K562 (cell line): ENCODE measurements around the gene BBC3. TPM values are rescaled to one million over a fixed set of nuclear protein-coding genes. Genes with fewer than 3 reads are reported as not detected.

Experiments
- ATF1 ChIP-seq, 2 experiments: fragments of 450-650 bp in 1 of 2; IDR thresholded peaks; 2 replicates each; pipeline ENCODE4 v1.6.1; 2016; ENCODE audit warnings: missing compliant biosample characterization in 1 of 2, missing genetic modification characterization in 1 of 2
- C11orf30 ChIP-seq: fragments of 450-650 bp; IDR thresholded peaks from 2 replicates; pipeline ENCODE4 v1.6.1; 2016; ENCODE audit warnings: low read depth, mild to moderate bottlenecking
- CGGBP1 ChIP-seq: fragments of 250-450 bp; sonication (Bioruptor Pico); IDR thresholded peaks from 2 replicates; pipeline ENCODE4 v1.9.0; 2021; ENCODE audit warnings: mild to moderate bottlenecking
- CREB1 ChIP-seq, 2 experiments: sonication (generic) in 1 of 2; formaldehyde crosslinking in 1 of 2; IDR thresholded peaks; 2 replicates each; pipeline versions ENCODE4 v1.6.1 to v1.8.0; 2012 to 2022; ENCODE audit warnings: inconsistent platforms in 1 of 2, mild to moderate bottlenecking in 1 of 2, missing genetic modification reagents in 1 of 2, moderate library complexity in 1 of 2
- E2F3 ChIP-seq: fragments of 250-450 bp; sonication (Bioruptor Pico); IDR thresholded peaks from 2 replicates; pipeline ENCODE4 v1.4.0; 2020; ENCODE audit warnings: mild to moderate bottlenecking
- ELF2 ChIP-seq: fragments of 250-450 bp; sonication (Bioruptor Pico); IDR thresholded peaks from 2 replicates; pipeline ENCODE4 v1.5.0; 2021; ENCODE audit warnings: mild to moderate bottlenecking
- ETV1 ChIP-seq: fragments of 450-650 bp; conservative IDR thresholded peaks from 2 replicates; pipeline ENCODE4 v1.6.1; 2016; ENCODE audit warnings: missing genetic modification characterization, control low read depth, low read depth, missing compliant biosample characterization
- FOXJ2 ChIP-seq: fragments of 200-800 bp; sonication (Bioruptor generic); IDR thresholded peaks from 2 replicates; pipeline ENCODE4 v1.6.1; 2016; ENCODE audit warnings: missing genetic modification characterization, missing compliant biosample characterization
- GABPA ChIP-seq: fragments of 200-800 bp; sonication (Bioruptor generic); conservative IDR thresholded peaks from 2 replicates; pipeline ENCODE4 v1.6.1; 2016; ENCODE audit warnings: low read depth, missing genetic modification characterization, missing compliant biosample characterization
- HBP1 ChIP-seq: fragments of 450-650 bp; formaldehyde crosslinking; IDR thresholded peaks from 2 replicates; pipeline ENCODE4 v1.4.0; 2022; ENCODE audit warnings: missing genetic modification characterization
- KDM4B ChIP-seq, 2 experiments: fragments of 450-650 bp in 1 of 2; sonication (generic) in 1 of 2; IDR thresholded peaks; 2 replicates each; pipeline ENCODE4 v1.6.1; 2016 to 2017; ENCODE audit warnings: borderline replicate concordance in 2 of 2, antibody characterized with exemption in 1 of 2, low read depth in 1 of 2, mild to moderate bottlenecking in 1 of 2
- MCM7 ChIP-seq, 2 experiments: fragments of 450-650 bp; IDR thresholded peaks; 2 replicates each; pipeline ENCODE4 v1.6.1; 2016 to 2018
- MXI1 ChIP-seq: IDR thresholded peaks from 2 replicates; pipeline ENCODE4 v1.6.1; 2011; ENCODE audit warnings: low read depth, mild to moderate bottlenecking, improper control_type of control experiment, low read length
- NKRF ChIP-seq: fragments of 450-650 bp; IDR thresholded peaks from 2 replicates; pipeline ENCODE4 v1.6.1; 2016; ENCODE audit warnings: borderline replicate concordance
- PREB ChIP-seq: sonication (generic); formaldehyde crosslinking; IDR thresholded peaks from 2 replicates; pipeline ENCODE4 v1.8.1; 2023; ENCODE audit warnings: mild to moderate bottlenecking, missing genetic modification reagents
- SMAD4 ChIP-seq: fragments of 250-450 bp; sonication (Bioruptor Pico); conservative IDR thresholded peaks from 2 replicates; pipeline ENCODE4 v1.8.0; 2021; ENCODE audit warnings: inconsistent platforms, mild to moderate bottlenecking, moderate library complexity
- SMARCA5 ChIP-seq: fragments of 450-650 bp; IDR thresholded peaks from 2 replicates; pipeline ENCODE4 v1.6.1; 2016
- SP1 ChIP-seq: sonication (generic); formaldehyde crosslinking; IDR thresholded peaks from 2 replicates; pipeline ENCODE4 v1.8.1; 2022; ENCODE audit warnings: mild to moderate bottlenecking, missing genetic modification reagents
- TARDBP ChIP-seq: fragments of 450-650 bp; IDR thresholded peaks from 2 replicates; pipeline ENCODE4 v1.6.1; 2016
- TBL1XR1 ChIP-seq, 2 experiments: IDR thresholded peaks; 2 replicates each; pipeline ENCODE4 v1.6.1; 2012; ENCODE audit warnings: improper control_type of control experiment in 2 of 2, low read length in 2 of 2, mild to moderate bottlenecking in 1 of 2
- U2AF1 ChIP-seq: fragments of 200-400 bp; formaldehyde crosslinking; optimal IDR thresholded peaks from 2 replicates; pipeline ENCODE3; 2017; ENCODE audit warnings: mild to moderate bottlenecking, low read depth, low read length, moderate library complexity
- USF1 ChIP-seq: sonication (generic); formaldehyde crosslinking; IDR thresholded peaks from 2 replicates; pipeline ENCODE4 v1.9.0; 2022; ENCODE audit warnings: mild to moderate bottlenecking, missing genetic modification reagents
- XRCC5 ChIP-seq: fragments of 200-400 bp; formaldehyde crosslinking; IDR thresholded peaks from 2 replicates; pipeline ENCODE4 v1.6.1; 2017; ENCODE audit warnings: low read depth, mild to moderate bottlenecking, low read length
- polyA plus RNA-seq, 8 experiments: library from polyadenylated mRNA; depleted of rRNA in 4 of 8; stranded (reverse) in 5 of 8; unstranded in 3 of 8; fragments of >200 nt; fragmentation: Nextera tagmentation in 2 of 8; fragmentation: Illumina TruSeq in 1 of 8; extraction: Ambion mirVana in 2 of 8; extraction: Trizol in 1 of 8; gene quantifications; 2 replicates each; pipeline versions ENCODE4 v1.2.1 to v1.2.3, GENCODE V29; 2011 to 2014; ENCODE audit warnings: inconsistent platforms in 1 of 8, missing spikeins in 1 of 8
- total RNA-seq, 7 experiments: library from RNA; depleted of rRNA in 6 of 7; stranded (reverse); fragments of >200 nt in 6 of 7; fragmentation: Illumina TruSeq in 2 of 7; extraction: Trizol in 2 of 7; gene quantifications; 2 replicates each; pipeline versions ENCODE4 v1.2.1 to v1.2.3, GENCODE V29; 2011 to 2021; ENCODE audit warnings: low replicate concordance in 1 of 7

The BBC3 gene
- total and polyA plus RNA-seq, 9 of the 15 experiments (the other 6 are each of a cell fraction or from before 2014, with no cell fraction given), result 0.15 to 30.7 (median 4.8) TPM

- TF ChIP-seq GABPA (tag), result peak; percentile 99
- no peak for TF ChIP-seq E2F3 (CRISPR knock-in tag)
- TF ChIP-seq CGGBP1 (CRISPR knock-in tag), result no peak
- no peak for TF ChIP-seq FOXJ2 (tag)
- TF ChIP-seq ELF2 (CRISPR knock-in tag), result peak; percentile 80
- peak; percentile 27 for TF ChIP-seq U2AF1
- TF ChIP-seq SP1, result no peak
- TF ChIP-seq TBL1XR1 (IDR thresholded peaks at IDR 0.05; ENCODE audit: low read length in 2 of 2), result peak in 1 of 2 experiments; percentile 37; a peak in 1 of 4 replicates
- TF ChIP-seq PREB (CRISPR knock-in tag), result peak; percentile 78; the same call in 1 of the 2 replicates
- TF ChIP-seq USF1 (CRISPR knock-in tag), result peak; percentile 98
- TF ChIP-seq KDM4B (IDR thresholded peaks at IDR 0.05; ENCODE audit: borderline replicate concordance in 2 of 2, low read depth in 1 of 2), result peak in 1 of 2 experiments; percentile 92; a peak in 2 of 4 replicates
- peak; percentile 84 for TF ChIP-seq SMARCA5
- no peak for TF ChIP-seq HBP1 (CRISPR knock-in tag)
- no peak for TF ChIP-seq NKRF
- TF ChIP-seq XRCC5, result peak; percentile 15; the same call in 1 of the 2 replicates
- TF ChIP-seq MXI1, result peak; percentile 80
- TF ChIP-seq MCM7 (IDR thresholded peaks at IDR 0.05), result no peak
- peak; percentile 73 for TF ChIP-seq C11orf30
- TF ChIP-seq CREB1 (IDR thresholded peaks at IDR 0.05), result peak; percentile 95
- TF ChIP-seq CREB1 (CRISPR knock-in tag; IDR thresholded peaks at IDR 0.05), result peak; percentile 96
- TF ChIP-seq SMAD4, result peak; percentile 60; the same call in 1 of the 2 replicates
- TF ChIP-seq ETV1 (tag), result peak; percentile 93
- peak; percentile 76 for TF ChIP-seq ATF1 (CRISPR knock-in tag; IDR thresholded peaks at IDR 0.05)
- TF ChIP-seq ATF1 (tag; IDR thresholded peaks at IDR 0.05), result peak; percentile 93
- TF ChIP-seq TARDBP, result 0 out of 2 replicates have a peak, but pooled peaks have one; percentile 21
Observed at GRCh38 chr19:47255879-47256692, 25.1 kb upstream of the BBC3 start, which contains the start of gene CCDC9 (continued).
